GM06990 (cell line): Measurements from ENCODE around the gene PEX13.
"Not testable (repeated sequence)": the region's sequence is repeated elsewhere in the genome, so short reads cannot be mapped to it uniquely, and the experiment has no call there.

Experiments
- DNase-seq: peaks from one replicate; pipeline ENCODE4 v3.0.0-alpha.2; 2011; ENCODE audit not compliant: insufficient read length; ENCODE audit errors: extremely low read depth
- H3K27me3 ChIP-seq: replicated peaks from 2 replicates; pipeline ENCODE4 v1.6.0; 2011; ENCODE audit warnings: low read length; ENCODE audit not compliant: control insufficient read depth, insufficient read depth
- H3K36me3 ChIP-seq: 2 replicates; pipeline ENCODE4 v1.5.1; 2011; ENCODE audit warnings: low read length; ENCODE audit not compliant: control insufficient read depth, insufficient read depth
- H3K4me3 ChIP-seq: replicated peaks from 2 replicates; pipeline ENCODE4 v1.5.1; 2011; ENCODE audit warnings: low read depth, mild to moderate bottlenecking, control low read depth, low read length
- TF ChIP-seq, protein P1 (sequence below): IDR thresholded peaks from 2 replicates; pipeline ENCODE4 v1.5.1; 2011; ENCODE audit warnings: low read length, control low read depth, mild to moderate bottlenecking, inconsistent platforms; ENCODE audit not compliant: insufficient read depth, poor library complexity, severe bottlenecking

The PEX13 gene

DNA sequence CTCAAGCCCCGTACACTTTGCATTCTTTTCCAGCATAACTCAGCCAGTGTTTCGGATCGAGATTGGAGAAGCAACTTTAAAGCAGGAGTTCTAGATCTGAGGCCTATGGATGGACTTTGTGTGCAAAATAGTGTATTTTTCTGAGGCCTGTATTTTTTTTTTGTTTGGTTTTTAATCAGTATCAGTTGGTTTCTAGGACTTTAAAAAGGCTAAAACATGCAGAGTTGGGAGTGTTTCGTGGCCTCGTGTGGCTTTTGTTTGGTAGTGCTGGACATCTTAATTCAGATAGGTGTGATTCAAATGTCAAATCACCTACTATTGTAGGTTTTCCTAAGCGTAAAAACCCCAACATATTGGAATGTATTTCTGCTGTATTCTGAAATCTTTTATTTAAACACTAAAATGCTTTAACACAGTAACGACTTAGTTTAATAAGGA lies 817 bp downstream of the PEX13 start:
- H3K4me3 ChIP-seq = peak overlapping the region; percentile 80
- H3K27me3 ChIP-seq = no peaks in the 10 kb centered on the region
- peaks cover 6% of the 10 kb centered on the region for H3K36me3 ChIP-seq
- TF ChIP-seq, protein P1, sequence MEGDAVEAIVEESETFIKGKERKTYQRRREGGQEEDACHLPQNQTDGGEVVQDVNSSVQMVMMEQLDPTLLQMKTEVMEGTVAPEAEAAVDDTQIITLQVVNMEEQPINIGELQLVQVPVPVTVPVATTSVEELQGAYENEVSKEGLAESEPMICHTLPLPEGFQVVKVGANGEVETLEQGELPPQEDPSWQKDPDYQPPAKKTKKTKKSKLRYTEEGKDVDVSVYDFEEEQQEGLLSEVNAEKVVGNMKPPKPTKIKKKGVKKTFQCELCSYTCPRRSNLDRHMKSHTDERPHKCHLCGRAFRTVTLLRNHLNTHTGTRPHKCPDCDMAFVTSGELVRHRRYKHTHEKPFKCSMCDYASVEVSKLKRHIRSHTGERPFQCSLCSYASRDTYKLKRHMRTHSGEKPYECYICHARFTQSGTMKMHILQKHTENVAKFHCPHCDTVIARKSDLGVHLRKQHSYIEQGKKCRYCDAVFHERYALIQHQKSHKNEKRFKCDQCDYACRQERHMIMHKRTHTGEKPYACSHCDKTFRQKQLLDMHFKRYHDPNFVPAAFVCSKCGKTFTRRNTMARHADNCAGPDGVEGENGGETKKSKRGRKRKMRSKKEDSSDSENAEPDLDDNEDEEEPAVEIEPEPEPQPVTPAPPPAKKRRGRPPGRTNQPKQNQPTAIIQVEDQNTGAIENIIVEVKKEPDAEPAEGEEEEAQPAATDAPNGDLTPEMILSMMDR = no peak
- DNase-seq = no peak

DNA sequence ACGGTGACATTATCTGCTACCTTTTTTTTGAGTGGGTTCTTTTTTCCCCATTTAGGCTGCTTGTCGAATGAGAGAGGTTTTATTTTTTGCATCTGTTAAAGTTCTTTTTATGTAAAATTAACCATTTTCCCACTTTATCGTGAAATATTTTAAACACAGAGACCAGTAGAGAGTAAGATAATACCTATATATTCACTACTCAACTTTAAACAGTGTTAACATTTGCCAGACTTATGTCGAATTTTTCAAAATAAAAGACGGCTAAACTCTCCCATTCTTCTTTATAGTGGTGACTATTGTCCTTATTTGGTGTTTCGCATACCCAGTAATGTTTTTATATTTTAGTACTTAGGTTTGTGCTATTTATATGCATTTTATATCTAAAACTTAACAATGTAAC lies 1.3 kb downstream of the PEX13 start:
- peaks cover 6% of the 10 kb centered on the region for H3K36me3 ChIP-seq
- TF ChIP-seq, protein P1 = no peak
- DNase-seq = no peak
- H3K27me3 ChIP-seq = no peaks in the 10 kb centered on the region
- H3K4me3 ChIP-seq = peak overlapping the region; percentile 80

DNA sequence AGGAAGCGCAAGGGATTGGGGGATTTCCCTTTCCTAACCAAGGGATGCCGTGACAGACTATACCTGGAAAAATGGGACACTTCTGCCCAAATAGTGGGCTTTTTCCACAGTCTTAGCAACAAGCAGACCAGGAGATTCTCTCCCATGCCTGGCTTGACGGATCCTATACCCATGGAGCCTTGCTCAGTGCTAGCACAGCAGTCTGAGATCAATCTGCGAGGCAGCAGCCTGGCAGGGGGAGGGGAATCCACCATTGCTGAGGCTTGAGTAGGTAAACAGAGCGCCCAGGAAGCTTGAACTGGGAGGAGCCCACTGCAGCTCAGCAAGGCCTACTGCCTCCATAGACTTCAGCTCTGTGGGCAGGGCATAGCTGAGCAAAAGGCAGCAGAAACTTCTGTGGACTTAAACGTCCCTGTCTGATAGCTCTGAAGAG lies 3.7 kb downstream of the PEX13 start:
- TF ChIP-seq, protein P1 = no peak
- no peak for DNase-seq
- Histone ChIP-seq H3K4me3 (no peak overlapping the region), H3K27me3 (no peaks in the 10 kb centered on the region), H3K36me3 (peaks cover 6% of the 10 kb centered on the region)

DNA sequence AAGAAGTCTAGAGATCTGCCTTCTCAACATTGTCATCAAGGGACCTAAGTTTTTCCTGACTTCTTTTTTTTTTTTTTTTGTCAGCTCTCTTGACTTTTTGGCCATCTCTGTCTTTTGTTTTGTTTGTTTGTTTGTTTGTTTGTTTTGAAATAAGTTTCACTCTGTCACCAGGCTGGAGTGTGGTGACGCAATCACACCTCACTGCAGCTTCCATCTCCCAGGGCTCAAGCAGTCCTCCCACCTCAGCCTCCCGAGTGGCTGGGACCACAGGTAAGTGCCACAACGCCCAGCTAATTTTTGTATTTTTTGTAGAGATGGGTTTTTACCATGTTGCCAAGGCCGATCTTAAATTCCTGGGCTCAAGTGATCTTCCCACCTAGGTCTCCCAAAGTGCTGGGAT lies 6.2 kb downstream of the PEX13 start:
- no peak for DNase-seq
- TF ChIP-seq, protein P1 = no peak

DNA sequence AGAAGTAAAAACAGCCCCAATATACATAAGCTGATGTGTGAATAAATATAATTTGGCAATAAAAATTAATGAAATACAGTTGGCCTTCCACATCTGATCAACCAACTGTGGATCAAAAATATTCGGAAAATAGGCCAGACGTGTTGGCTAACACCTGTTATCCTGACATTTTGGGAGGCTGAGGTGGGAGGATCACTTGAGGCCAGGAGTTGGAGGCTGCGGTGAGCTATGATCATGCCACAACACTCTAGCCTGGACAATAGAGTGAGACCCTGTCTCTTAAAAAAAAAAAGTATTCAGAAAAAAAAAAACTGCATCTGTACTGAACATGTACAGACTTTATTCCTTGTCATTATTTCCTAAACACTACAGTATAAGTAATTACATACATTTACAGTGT lies 12.0 kb downstream of the PEX13 start:
- peaks cover 7% of the 10 kb centered on the region for H3K36me3 ChIP-seq
- no peak for DNase-seq
- TF ChIP-seq, protein P1 = no peak

More for the DNA sequence above, 6.2 kb downstream of the PEX13 start:
- H3K4me3 ChIP-seq = no peak overlapping the region
- no peaks in the 10 kb centered on the region for H3K27me3 ChIP-seq
- peaks cover 6% of the 10 kb centered on the region for H3K36me3 ChIP-seq

DNA sequence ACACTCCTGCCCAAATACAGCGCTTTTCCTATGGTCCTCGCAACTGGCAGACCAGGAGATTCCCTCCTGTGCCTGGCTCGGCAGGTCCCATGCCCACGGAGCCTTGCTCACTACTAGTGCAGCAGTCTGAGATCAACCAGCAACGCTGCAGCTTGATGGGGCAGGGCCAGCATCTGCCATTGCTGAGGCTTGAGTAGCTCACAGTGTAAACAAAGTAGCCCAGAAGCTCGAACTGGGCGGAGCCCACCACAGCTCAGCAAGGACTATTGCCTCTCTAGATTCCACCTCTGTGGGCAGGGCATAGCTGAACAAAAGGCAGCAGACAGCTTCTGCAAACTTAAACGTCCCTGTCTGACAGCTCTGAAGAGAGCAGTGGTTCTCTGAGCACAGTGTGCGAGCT lies 17.1 kb downstream of the PEX13 start:
- H3K4me3 ChIP-seq, H3K27me3 ChIP-seq, H3K36me3 ChIP-seq, DNase-seq: not testable (repeated sequence)

More for the DNA sequence above, 12.0 kb downstream of the PEX13 start:
- no peak overlapping the region for H3K4me3 ChIP-seq
- H3K27me3 ChIP-seq = no peaks in the 10 kb centered on the region

DNA sequence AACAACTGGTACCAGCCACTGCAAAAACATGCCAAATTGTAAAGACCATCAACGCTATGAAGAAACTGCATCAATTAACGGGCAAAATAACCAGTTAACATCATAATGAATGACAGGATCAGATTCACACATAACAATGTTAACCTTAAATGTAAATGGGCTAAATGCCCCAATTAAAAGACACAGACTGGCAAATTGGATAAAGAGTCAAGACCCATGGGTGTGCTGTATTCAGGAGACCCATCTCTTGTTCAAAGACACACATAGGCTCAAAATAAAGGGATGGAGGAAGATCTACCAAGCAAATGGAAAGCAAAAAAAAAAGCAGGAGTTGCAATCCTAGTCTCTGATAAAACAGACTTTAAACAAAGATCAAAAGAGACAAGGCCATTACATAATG lies 19.1 kb downstream of the PEX13 start:
- not testable (repeated sequence) for H3K36me3 ChIP-seq, DNase-seq, H3K27me3 ChIP-seq, H3K4me3 ChIP-seq
